HepG2 (cell line): ENCODE results near the gene XXYLT1. TPM values are rescaled to one million over a fixed set of nuclear protein-coding genes. Genes with fewer than 3 reads are reported as not detected.

Experiments used
- HDAC1 ChIP-seq: sonication (generic); formaldehyde crosslinking; IDR thresholded peaks from 2 replicates; pipeline ENCODE4 v1.5.1; 2020; ENCODE audit warnings: mild to moderate bottlenecking, missing genetic modification reagents
- HNF4A ChIP-seq: sonication (generic); formaldehyde crosslinking; IDR thresholded peaks from 2 replicates; pipeline ENCODE4 v1.4.0; 2020; ENCODE audit warnings: missing genetic modification reagents
- HOXA9 ChIP-seq: sonication (generic); formaldehyde crosslinking; IDR thresholded peaks from 2 replicates; pipeline ENCODE4 v1.8.1; 2022; ENCODE audit warnings: missing genetic modification reagents, mild to moderate bottlenecking, moderate library complexity, borderline replicate concordance
- ZFX ChIP-seq: sonication (generic); formaldehyde crosslinking; IDR thresholded peaks from 2 replicates; pipeline ENCODE4 v1.4.0; 2020; ENCODE audit warnings: mild to moderate bottlenecking, low read depth, missing genetic modification reagents, moderate library complexity
- ZNF24 ChIP-seq: fragments of 450-650 bp; IDR thresholded peaks from 2 replicates; pipeline ENCODE4 v1.6.1; 2017; ENCODE audit warnings: antibody characterized with exemption, mild to moderate bottlenecking
- ZNF460 ChIP-seq: sonication (generic); formaldehyde crosslinking; IDR thresholded peaks from 2 replicates; pipeline ENCODE4 v1.5.1; 2020; ENCODE audit warnings: missing genetic modification reagents, mild to moderate bottlenecking, borderline replicate concordance
- ZNF556 ChIP-seq: sonication (generic); formaldehyde crosslinking; IDR thresholded peaks from 2 replicates; pipeline ENCODE4 v1.4.0; 2020; ENCODE audit warnings: mild to moderate bottlenecking, missing genetic modification reagents, borderline replicate concordance
- ZNF589 ChIP-seq: sonication (generic); formaldehyde crosslinking; conservative IDR thresholded peaks from 2 replicates; pipeline ENCODE4 v1.8.0; 2022; ENCODE audit warnings: mild to moderate bottlenecking, moderate library complexity, missing genetic modification reagents
- ZNF672 ChIP-seq: sonication (generic); formaldehyde crosslinking; IDR thresholded peaks from 2 replicates; pipeline ENCODE4 v1.8.1; 2022; ENCODE audit warnings: missing genetic modification reagents
- ZNF687 ChIP-seq: sonication (generic); formaldehyde crosslinking; IDR thresholded peaks from 2 replicates; pipeline ENCODE4 v1.5.1; 2020; ENCODE audit warnings: mild to moderate bottlenecking, missing genetic modification reagents, moderate library complexity
- ZNF747 ChIP-seq: sonication (generic); formaldehyde crosslinking; IDR thresholded peaks from 2 replicates; pipeline ENCODE4 v1.8.1; 2023; ENCODE audit warnings: missing genetic modification reagents, mild to moderate bottlenecking, borderline replicate concordance
- polyA plus RNA-seq, 8 experiments: library from polyadenylated mRNA; depleted of rRNA in 3 of 8; stranded (reverse) in 7 of 8; unstranded in 1 of 8; fragments of >200 nt; fragmentation: Illumina TruSeq in 4 of 8; extraction: Trizol in 4 of 8; gene quantifications; 2 replicates each; pipeline versions ENCODE4 v1.2.1 to v1.2.3, GENCODE V29; 2011 to 2016; ENCODE audit warnings: low read depth in 4 of 8, missing spikeins in 1 of 8, mixed read lengths in 1 of 8; ENCODE audit not compliant: insufficient read depth in 1 of 8
- total RNA-seq, 5 experiments: library from RNA; depleted of rRNA; stranded (reverse); fragments of >200 nt; fragmentation: Illumina TruSeq; extraction: Trizol; gene quantifications; 2 replicates each; pipeline ENCODE4 v1.2.3, GENCODE V29; 2016; ENCODE audit warnings: low read depth in 1 of 5

The XXYLT1 gene
- total and polyA plus RNA-seq, 2 of the 13 experiments (the other 11 are each of a cell fraction or from before 2014, with no cell fraction given), result 17.7 to 19.0 TPM

DNA sequence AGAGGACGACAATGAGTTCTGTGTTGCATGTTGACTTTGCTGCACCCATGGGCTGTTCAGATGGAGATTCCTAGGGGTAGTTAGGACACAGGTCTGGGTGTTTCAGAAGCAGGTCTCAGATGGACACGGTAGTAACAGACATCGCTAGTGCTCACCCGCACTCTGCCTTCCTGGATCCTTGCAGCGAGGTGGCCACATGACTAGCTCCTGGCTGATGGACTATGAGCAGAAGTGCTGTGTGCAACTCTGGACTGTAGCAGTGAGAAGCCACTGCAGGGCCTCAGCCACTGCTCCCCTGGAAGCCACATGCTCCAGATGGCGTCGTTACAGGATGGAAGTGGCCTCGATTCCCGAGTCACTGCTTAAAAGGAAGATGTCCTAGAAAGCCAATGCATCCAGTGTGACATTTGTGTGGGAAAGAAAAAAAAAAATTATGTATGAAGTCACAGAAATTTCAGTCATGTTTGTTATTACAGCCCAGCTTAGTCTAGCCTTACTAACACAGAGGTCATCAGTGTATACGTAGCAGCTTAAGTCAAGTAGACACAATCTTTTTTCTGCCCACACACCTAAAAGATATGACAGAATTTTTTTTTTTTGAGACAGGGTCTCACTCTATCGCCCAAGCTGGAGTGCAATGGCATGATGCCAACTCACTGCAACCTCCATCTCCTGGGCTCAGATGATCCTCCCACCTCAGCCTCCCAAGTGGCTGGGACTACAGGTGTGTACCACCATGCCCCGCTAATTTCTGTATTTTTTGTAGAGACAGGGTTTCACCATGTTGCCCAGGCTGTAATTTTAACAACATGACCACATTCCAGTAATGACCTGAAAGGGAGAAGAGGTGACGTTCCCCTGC, 95.3 kb downstream of the XXYLT1 start (continued):
- TF ChIP-seq ZNF687 (CRISPR knock-in tag) (peak; percentile 86), ZNF747 (CRISPR knock-in tag) (no peak), ZFX (CRISPR knock-in tag) (0 out of 2 replicates have a peak, but pooled peaks have one; percentile 17), ZNF460 (no peak), ZNF556 (no peak), ZNF672 (CRISPR knock-in tag) (no peak), HDAC1 (CRISPR knock-in tag) (no peak), HNF4A (CRISPR knock-in tag) (0 out of 2 replicates have a peak, but pooled peaks have one; percentile 30), ZNF24 (no peak), HOXA9 (CRISPR knock-in tag) (0 out of 2 replicates have a peak, but pooled peaks have one; percentile 36), ZNF589 (CRISPR knock-in tag) (no peak)
